ENCODE results near the gene RASSF5.

DNA sequence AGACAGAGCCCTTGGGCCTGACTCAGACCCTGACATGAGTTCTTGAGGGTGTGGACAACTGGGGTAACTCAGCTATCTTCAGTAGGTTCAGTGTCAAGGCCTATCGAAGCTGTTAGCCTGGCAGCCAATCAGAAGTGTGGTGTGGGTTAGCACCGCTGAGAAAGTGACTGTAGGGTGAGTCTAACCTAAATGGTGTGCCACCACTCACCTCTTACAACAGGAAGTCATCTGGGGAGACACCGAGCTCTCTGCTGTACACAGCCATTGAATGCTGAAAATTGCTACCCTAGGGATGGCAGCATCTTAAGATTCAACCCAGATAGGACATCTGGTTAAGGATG is 44.6 kb downstream of the RASSF5 start:
- TF ChIP-seq, protein P1, sequence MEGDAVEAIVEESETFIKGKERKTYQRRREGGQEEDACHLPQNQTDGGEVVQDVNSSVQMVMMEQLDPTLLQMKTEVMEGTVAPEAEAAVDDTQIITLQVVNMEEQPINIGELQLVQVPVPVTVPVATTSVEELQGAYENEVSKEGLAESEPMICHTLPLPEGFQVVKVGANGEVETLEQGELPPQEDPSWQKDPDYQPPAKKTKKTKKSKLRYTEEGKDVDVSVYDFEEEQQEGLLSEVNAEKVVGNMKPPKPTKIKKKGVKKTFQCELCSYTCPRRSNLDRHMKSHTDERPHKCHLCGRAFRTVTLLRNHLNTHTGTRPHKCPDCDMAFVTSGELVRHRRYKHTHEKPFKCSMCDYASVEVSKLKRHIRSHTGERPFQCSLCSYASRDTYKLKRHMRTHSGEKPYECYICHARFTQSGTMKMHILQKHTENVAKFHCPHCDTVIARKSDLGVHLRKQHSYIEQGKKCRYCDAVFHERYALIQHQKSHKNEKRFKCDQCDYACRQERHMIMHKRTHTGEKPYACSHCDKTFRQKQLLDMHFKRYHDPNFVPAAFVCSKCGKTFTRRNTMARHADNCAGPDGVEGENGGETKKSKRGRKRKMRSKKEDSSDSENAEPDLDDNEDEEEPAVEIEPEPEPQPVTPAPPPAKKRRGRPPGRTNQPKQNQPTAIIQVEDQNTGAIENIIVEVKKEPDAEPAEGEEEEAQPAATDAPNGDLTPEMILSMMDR (IDR thresholded peaks at IDR 0.05) = no peak
- no peak for TF ChIP-seq POLR2AphosphoS5 (IDR thresholded peaks at IDR 0.05)
- TF ChIP-seq EP300 (IDR thresholded peaks at IDR 0.05) = no peak
